ENCODE measurements around the gene POLD4. TPM values are rescaled to one million over a fixed set of nuclear protein-coding genes. Genes with fewer than 3 reads are reported as not detected.

POLD4 gene
- total and polyA plus RNA-seq, 2 experiments from 2014 or later, result 109 to 121 TPM

DNA sequence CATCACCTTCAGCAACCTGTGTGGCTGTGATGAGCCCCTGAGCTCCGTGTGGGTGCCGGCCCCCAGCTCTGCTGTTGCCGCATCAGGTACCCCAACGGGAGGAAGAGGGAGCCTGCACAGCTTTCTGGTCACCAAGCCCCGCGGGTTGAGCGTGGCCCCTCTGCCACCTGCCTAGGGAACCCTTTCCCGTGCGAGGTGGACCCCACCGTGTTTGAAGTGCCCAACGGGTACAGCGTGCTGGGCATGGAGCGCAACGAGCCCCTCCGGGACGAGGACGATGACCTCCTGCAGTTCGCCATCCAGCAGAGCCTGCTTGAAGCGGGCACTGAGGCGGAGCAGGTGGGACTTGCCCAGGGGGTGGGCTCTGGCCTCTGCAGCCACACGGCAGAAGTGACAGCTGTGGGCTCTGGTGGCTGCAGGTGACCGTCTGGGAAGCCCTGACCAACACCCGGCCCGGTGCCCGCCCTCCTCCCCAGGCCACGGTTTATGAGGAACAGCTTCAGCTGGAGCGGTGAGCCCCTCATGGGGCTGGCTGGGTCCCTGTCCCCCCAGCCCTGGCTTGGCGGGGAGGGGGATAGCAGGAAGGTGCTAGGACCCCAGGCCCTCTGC is 51.9 kb downstream of the POLD4 start:
- H3K4me1 ChIP-seq (ENCODE audit: insufficient read depth), result 0 out of 2 replicates have a peak, but pooled peaks cover 12% of the 10 kb centered on the region
- H4K20me1 ChIP-seq (ENCODE audit: insufficient read depth), result no peaks in the 10 kb centered on the region
- H3K9me3 ChIP-seq (ENCODE audit: low read depth), result no peaks in the 10 kb centered on the region
- in situ Hi-C loops (cut with MboI), result no loop called here
- no peaks in the 10 kb centered on the region for H3K9me2 ChIP-seq (ENCODE audit: insufficient read depth)
- H3K4me3 ChIP-seq, result no peak overlapping the region
- 93 to 95% methylated on average over 27 to 28 of the region's 28 CpGs for WGBS, 2 experiments (ENCODE audit: low coverage in 1 of 2, low lambda C conversion rate in 2 of 2, missing lambda C conversion rate in 2 of 2)
- no peak for DNase-seq
- H2AFZ ChIP-seq, result no peak overlapping the region
- peaks cover 21% of the 10 kb centered on the region for H3K79me2 ChIP-seq (ENCODE audit: insufficient read depth)
- H3K9ac ChIP-seq, result no peak overlapping the region
- no peak overlapping the region for H3K4me2 ChIP-seq (ENCODE audit: unreplicated experiment)
- H3K27ac ChIP-seq, result no peak overlapping the region
- H3F3A ChIP-seq (ENCODE audit: insufficient read depth), result no peaks in the 10 kb centered on the region
- peaks cover 7% of the 10 kb centered on the region for H3K36me3 ChIP-seq (ENCODE audit: low read depth)
- TF ChIP-seq EZH2phosphoT487 (IDR thresholded peaks at IDR 0.05; ENCODE audit: insufficient read depth, low read depth) (no peak), EZH2 (IDR thresholded peaks at IDR 0.05; ENCODE audit: insufficient read depth, poor library complexity, severe bottlenecking) (no peak)
- no peaks in the 10 kb centered on the region for H3K27me3 ChIP-seq (replicated peaks; ENCODE audit: insufficient read depth)

Small RNA genes within 50 kb of the gene (small RNA-seq; reads per million reads assigned to genes)
- gene RN7SKP239 (ENCODE audit: low read depth, low replicate concordance) (not detected), gene RNU6-1238P (ENCODE audit: low read depth, low replicate concordance) (not detected)

Other genes starting within 250 kb of the POLD4 start
- 23.4 and 34.4 TPM in 2 replicates for gene KDM2A, start 234.3 kb downstream of the POLD4 start, total RNA-seq (2014; rRNA removed; shearing (Covaris generic))
- gene KDM2A, start 234.3 kb downstream of the POLD4 start, polyA plus RNA-seq (2016; fragmentation: Nextera tagmentation; extraction: Ambion mirVana), result 10.9 and 12.1 TPM in 2 replicates
- gene GRK2, start 87.1 kb downstream of the POLD4 start, total RNA-seq (2014; rRNA removed; shearing (Covaris generic)), result 43.0 and 54.9 TPM in 2 replicates
- 6.0 and 7.8 TPM in 2 replicates for gene GRK2, start 87.1 kb downstream of the POLD4 start, polyA plus RNA-seq (2016; fragmentation: Nextera tagmentation; extraction: Ambion mirVana)
- 27.6 and 42.9 TPM in 2 replicates for gene ANKRD13D, start 64.2 kb downstream of the POLD4 start, total RNA-seq (2014; rRNA removed; shearing (Covaris generic))
- gene ANKRD13D, start 64.2 kb downstream of the POLD4 start, polyA plus RNA-seq (2016; fragmentation: Nextera tagmentation; extraction: Ambion mirVana), result 13.4 and 16.4 TPM in 2 replicates
- gene SSH3, start 50.0 kb downstream of the POLD4 start, total RNA-seq (2014; rRNA removed; shearing (Covaris generic)), result 20.1 and 41.6 TPM in 2 replicates
- gene SSH3, start 50.0 kb downstream of the POLD4 start, polyA plus RNA-seq (2016; fragmentation: Nextera tagmentation; extraction: Ambion mirVana), result 25.2 and 26.4 TPM in 2 replicates
- 33.0 and 39.1 TPM in 2 replicates for gene CLCF1, start 20.1 kb upstream of the POLD4 start, total RNA-seq (2014; rRNA removed; shearing (Covaris generic))
- gene CLCF1, start 20.1 kb upstream of the POLD4 start, polyA plus RNA-seq (2016; fragmentation: Nextera tagmentation; extraction: Ambion mirVana), result 20.0 and 21.1 TPM in 2 replicates
- gene RAD9A, start 38.4 kb upstream of the POLD4 start, total RNA-seq (2014; rRNA removed; shearing (Covaris generic)), result 0.51 and 4.6 TPM in 2 replicates
- 3.9 and 5.7 TPM in 2 replicates for gene RAD9A, start 38.4 kb upstream of the POLD4 start, polyA plus RNA-seq (2016; fragmentation: Nextera tagmentation; extraction: Ambion mirVana)
- gene PPP1CA, start 48.3 kb upstream of the POLD4 start, total RNA-seq (2014; rRNA removed; shearing (Covaris generic)), result 140 and 172 TPM in 2 replicates
- gene PPP1CA, start 48.3 kb upstream of the POLD4 start, polyA plus RNA-seq (2016; fragmentation: Nextera tagmentation; extraction: Ambion mirVana), result 207 and 222 TPM in 2 replicates
- not detected in 2 replicates for gene TBC1D10C, start 50.5 kb upstream of the POLD4 start, total RNA-seq (2014; rRNA removed; shearing (Covaris generic))
- gene TBC1D10C, start 50.5 kb upstream of the POLD4 start, polyA plus RNA-seq (2016; fragmentation: Nextera tagmentation; extraction: Ambion mirVana), result 0.25 TPM in 1 of 2 replicates, not detected in the other
- 0.38 and 0.43 TPM in 2 replicates for gene CARNS1, start 62.1 kb upstream of the POLD4 start, total RNA-seq (2014; rRNA removed; shearing (Covaris generic))
- gene CARNS1, start 62.1 kb upstream of the POLD4 start, polyA plus RNA-seq (2016; fragmentation: Nextera tagmentation; extraction: Ambion mirVana), result 0.13 and 0.38 TPM in 2 replicates
- 68.0 and 71.2 TPM in 2 replicates for gene RPS6KB2, start 74.9 kb upstream of the POLD4 start, total RNA-seq (2014; rRNA removed; shearing (Covaris generic))
- gene RPS6KB2, start 74.9 kb upstream of the POLD4 start, polyA plus RNA-seq (2016; fragmentation: Nextera tagmentation; extraction: Ambion mirVana), result 52.3 and 53.0 TPM in 2 replicates
- gene PTPRCAP, start 84.1 kb upstream of the POLD4 start, total RNA-seq (2014; rRNA removed; shearing (Covaris generic)), result not detected in 2 replicates
- gene PTPRCAP, start 84.1 kb upstream of the POLD4 start, polyA plus RNA-seq (2016; fragmentation: Nextera tagmentation; extraction: Ambion mirVana), result 0.43 and 0.68 TPM in 2 replicates
- gene CORO1B, start 89.9 kb upstream of the POLD4 start, total RNA-seq (2014; rRNA removed; shearing (Covaris generic)), result 107 and 113 TPM in 2 replicates
- 78.1 and 80.2 TPM in 2 replicates for gene CORO1B, start 89.9 kb upstream of the POLD4 start, polyA plus RNA-seq (2016; fragmentation: Nextera tagmentation; extraction: Ambion mirVana)
- gene GPR152, start 99.2 kb upstream of the POLD4 start, total RNA-seq (2014; rRNA removed; shearing (Covaris generic)), result not detected in 2 replicates
- gene GPR152, start 99.2 kb upstream of the POLD4 start, polyA plus RNA-seq (2016; fragmentation: Nextera tagmentation; extraction: Ambion mirVana), result not detected in 2 replicates
- gene CABP4, start 101.8 kb upstream of the POLD4 start, total RNA-seq (2014; rRNA removed; shearing (Covaris generic)), result not detected in 2 replicates
- gene CABP4, start 101.8 kb upstream of the POLD4 start, polyA plus RNA-seq (2016; fragmentation: Nextera tagmentation; extraction: Ambion mirVana), result not detected in 2 replicates
- 13.4 and 67.2 TPM in 2 replicates for gene TMEM134, start 115.7 kb upstream of the POLD4 start, total RNA-seq (2014; rRNA removed; shearing (Covaris generic))
- 99.3 and 103 TPM in 2 replicates for gene TMEM134, start 115.7 kb upstream of the POLD4 start, polyA plus RNA-seq (2016; fragmentation: Nextera tagmentation; extraction: Ambion mirVana)
- gene AIP, start 129.5 kb upstream of the POLD4 start, total RNA-seq (2014; rRNA removed; shearing (Covaris generic)), result 46.4 and 58.5 TPM in 2 replicates
- 56.1 and 57.3 TPM in 2 replicates for gene AIP, start 129.5 kb upstream of the POLD4 start, polyA plus RNA-seq (2016; fragmentation: Nextera tagmentation; extraction: Ambion mirVana)
- gene PITPNM1, start 151.8 kb upstream of the POLD4 start, total RNA-seq (2014; rRNA removed; shearing (Covaris generic)), result 30.7 and 31.2 TPM in 2 replicates
- 10.8 and 12.1 TPM in 2 replicates for gene PITPNM1, start 151.8 kb upstream of the POLD4 start, polyA plus RNA-seq (2016; fragmentation: Nextera tagmentation; extraction: Ambion mirVana)
- 20.5 and 29.6 TPM in 2 replicates for gene CDK2AP2, start 154.6 kb upstream of the POLD4 start, total RNA-seq (2014; rRNA removed; shearing (Covaris generic))
- gene CDK2AP2, start 154.6 kb upstream of the POLD4 start, polyA plus RNA-seq (2016; fragmentation: Nextera tagmentation; extraction: Ambion mirVana), result 54.1 and 55.2 TPM in 2 replicates
- not detected in 2 replicates for gene CABP2, start 169.9 kb upstream of the POLD4 start, total RNA-seq (2014; rRNA removed; shearing (Covaris generic))
- gene CABP2, start 169.9 kb upstream of the POLD4 start, polyA plus RNA-seq (2016; fragmentation: Nextera tagmentation; extraction: Ambion mirVana), result not detected in 2 replicates
- gene GSTP1, start 230.3 kb upstream of the POLD4 start, total RNA-seq (2014; rRNA removed; shearing (Covaris generic)), result 355 and 606 TPM in 2 replicates
- gene GSTP1, start 230.3 kb upstream of the POLD4 start, polyA plus RNA-seq (2016; fragmentation: Nextera tagmentation; extraction: Ambion mirVana), result 743 and 767 TPM in 2 replicates

All from GM23248 (cell line).